Sigmoid colon (tissue), 7 donors: ENCODE data around the gene FCHSD2. TPM values are rescaled to one million over a fixed set of nuclear protein-coding genes. Genes with fewer than 3 reads are reported as not detected.
A peak's percentile ranks its signal among the peaks of the same experiment; 100 is the strongest.

Experiments
- DNase-seq: peaks from one replicate; pipeline ENCODE4 v3.0.0-alpha.2; 2019
- H3K27ac ChIP-seq, 4 donors: fragments of 200-600 bp; sonication (generic); one replicate each; pipeline ENCODE4 v1.5.1; 2016 to 2019; ENCODE audit warnings: mild to moderate bottlenecking in 1 of 4
- H3K27me3 ChIP-seq, 3 donors: fragments of 200-600 bp; sonication (generic); one replicate each; pipeline ENCODE4 v1.5.1; 2019; ENCODE audit warnings: mild to moderate bottlenecking in 1 of 3
- H3K36me3 ChIP-seq, 4 donors: fragments of 200-600 bp; sonication (generic); one replicate each; pipeline ENCODE4 v1.5.1; 2016 to 2019
- H3K4me1 ChIP-seq, 4 donors: fragments of 200-600 bp; sonication (generic); one replicate each; pipeline ENCODE4 v1.5.1; 2017 to 2019
- H3K4me3 ChIP-seq, 4 donors: fragments of 200-600 bp; sonication (generic); one replicate each; pipeline ENCODE4 v1.5.1; 2017 to 2019; ENCODE audit warnings: mild to moderate bottlenecking in 2 of 4, moderate library complexity in 1 of 4
- H3K9me3 ChIP-seq, 4 donors: fragments of 200-600 bp in 3 of 4; sonication (generic) in 3 of 4; one replicate each; pipeline versions ENCODE4 v1.5.1 to v1.6.1; 2013 to 2019
- CTCF ChIP-seq, 4 experiments: fragments of 450-650 bp in 3 of 4; fragments of 200-600 bp in 1 of 4; IDR thresholded peaks; one replicate each; pipeline ENCODE4 v1.5.1; 2016 to 2019; ENCODE audit warnings: antibody characterized with exemption in 4 of 4, mild to moderate bottlenecking in 3 of 4, moderate library complexity in 2 of 4
- EP300 ChIP-seq, 4 donors: sonication (generic); formaldehyde crosslinking; IDR thresholded peaks; one replicate each; pipeline ENCODE4 v1.6.1; 2017; ENCODE audit warnings: antibody characterized with exemption in 4 of 4
- POLR2A ChIP-seq, 2 donors: fragments of 450-650 bp; IDR thresholded peaks; one replicate each; pipeline ENCODE4 v1.6.1; 2016; ENCODE audit warnings: antibody characterized with exemption in 2 of 2, mild to moderate bottlenecking in 2 of 2, moderate library complexity in 2 of 2
- POLR2AphosphoS5 ChIP-seq, 4 donors: sonication (generic); formaldehyde crosslinking; IDR thresholded peaks; one replicate each; pipeline ENCODE4 v1.6.1; 2017; ENCODE audit warnings: antibody characterized with exemption in 4 of 4
- WGBS, 2 donors: extraction: QIAGEN DNeasy Blood & Tissue Kit; methylation state at CpG; one replicate each; pipeline ENCODE4 v1.1.7; 2013; 5-methylcytosine and 5-hydroxymethylcytosine counted together
- intact Hi-C: fragments of 100-400 bp; cut with DNase I; formaldehyde crosslinking; loops from one replicate; pipeline ENCODE4 v1.15.1; 2023
- polyA plus RNA-seq, 3 donors: library from polyadenylated mRNA; stranded (reverse); fragments of 200-250 nt; gene quantifications; one replicate each; pipeline ENCODE4 v1.2.3, GENCODE V29; 2013
- total RNA-seq, 4 donors: library from RNA; depleted of rRNA; stranded (reverse); fragments of >200 nt; gene quantifications; one replicate each; pipeline ENCODE4 v1.1.0, GENCODE V29; 2016
- donor health status: healthy with polysubstance abuse.
- donor health status: Bipolar disorder and iron deficiency.
- donor health status: healthy.

FCHSD2 gene
- total and polyA plus RNA-seq, 7 donors, result 6.9 to 36.3 (median 18.6) TPM

GRCh38 chr11:72975778-72976521, 166.2 kb downstream of the FCHSD2 start:
- 42 to 54% methylated on average over 3 of the region's 3 CpGs for WGBS, 2 donors
- Histone ChIP-seq H3K27me3 (no peaks in the 10 kb centered on the region), H3K27ac (peak overlapping the region in 3 of 4 donors; percentile 32 to 56 (median 52)), H3K9me3 (no peaks in the 10 kb centered on the region), H3K4me1 (no peaks in the 10 kb centered on the region), H3K4me3 (no peak overlapping the region), H3K36me3 (peaks cover 0 to 9% (median 2%) of the 10 kb centered on the region in 4 donors)
- intact Hi-C loops, result no loop called here
- TF ChIP-seq CTCF (IDR thresholded peaks at IDR 0.05) (no peak), POLR2AphosphoS5 (IDR thresholded peaks at IDR 0.05) (peak in 2 of 4 donors; percentile 32 to 68)
- DNase-seq, result no peak

GRCh38 chr11:72974487-72975205, 167.5 kb downstream of the FCHSD2 start:
- peak overlapping the region in 1 of 4 donors; percentile 23 for H3K27ac ChIP-seq
- no peaks in the 10 kb centered on the region for H3K27me3 ChIP-seq
- H3K9me3 ChIP-seq, result no peaks in the 10 kb centered on the region
- H3K4me3 ChIP-seq, result no peak overlapping the region
- WGBS, 2 donors, result 90 to 97% methylated on average over 3 of the region's 3 CpGs
- intact Hi-C loops, result no loop called here
- DNase-seq, result no peak
- no peaks in the 10 kb centered on the region for H3K4me1 ChIP-seq
- H3K36me3 ChIP-seq, result peaks cover 0 to 9% (median 1%) of the 10 kb centered on the region in 4 donors
- TF ChIP-seq CTCF (IDR thresholded peaks at IDR 0.05) (no peak), EP300 (IDR thresholded peaks at IDR 0.05) (no peak), POLR2A (IDR thresholded peaks at IDR 0.05) (no peak), POLR2AphosphoS5 (IDR thresholded peaks at IDR 0.05) (no peak)

- Histone ChIP-seq H3K4me3 (no peak overlapping the region), H3K27ac (no peak overlapping the region), H3K4me1 (no peaks in the 10 kb centered on the region), H3K9me3 (no peaks in the 10 kb centered on the region), H3K27me3 (no peaks in the 10 kb centered on the region), H3K36me3 (no peaks in the 10 kb centered on the region)
- intact Hi-C loops, result no loop called here
- no peak for DNase-seq
- TF ChIP-seq CTCF (IDR thresholded peaks at IDR 0.05) (no peak), POLR2AphosphoS5 (IDR thresholded peaks at IDR 0.05) (no peak), POLR2A (IDR thresholded peaks at IDR 0.05) (no peak)
- 29 to 77% methylated on average over 6 of the region's 6 CpGs for WGBS, 2 donors
These were observed 169.5 kb downstream of the FCHSD2 start for GRCh38 chr11:72972496-72973128.

GRCh38 chr11:72971192-72971967, 170.7 kb downstream of the FCHSD2 start:
- H3K36me3 ChIP-seq, result no peaks in the 10 kb centered on the region
- no peaks in the 10 kb centered on the region for H3K4me1 ChIP-seq
- no peaks in the 10 kb centered on the region for H3K27me3 ChIP-seq
- H3K27ac ChIP-seq, result no peak overlapping the region
- H3K4me3 ChIP-seq, result no peak overlapping the region
- DNase-seq, result no peak
- TF ChIP-seq POLR2A (IDR thresholded peaks at IDR 0.05), result no peak
- TF ChIP-seq CTCF (IDR thresholded peaks at IDR 0.05), result no peak
- TF ChIP-seq EP300 (IDR thresholded peaks at IDR 0.05), result no peak
- no peak for TF ChIP-seq POLR2AphosphoS5 (IDR thresholded peaks at IDR 0.05)
- WGBS, 2 donors, result 41 to 76% methylated on average over 6 of the region's 6 CpGs
- H3K9me3 ChIP-seq, result no peaks in the 10 kb centered on the region
- intact Hi-C loops, result no loop called here
